Measurements from ENCODE around the gene JUNB.

DNA sequence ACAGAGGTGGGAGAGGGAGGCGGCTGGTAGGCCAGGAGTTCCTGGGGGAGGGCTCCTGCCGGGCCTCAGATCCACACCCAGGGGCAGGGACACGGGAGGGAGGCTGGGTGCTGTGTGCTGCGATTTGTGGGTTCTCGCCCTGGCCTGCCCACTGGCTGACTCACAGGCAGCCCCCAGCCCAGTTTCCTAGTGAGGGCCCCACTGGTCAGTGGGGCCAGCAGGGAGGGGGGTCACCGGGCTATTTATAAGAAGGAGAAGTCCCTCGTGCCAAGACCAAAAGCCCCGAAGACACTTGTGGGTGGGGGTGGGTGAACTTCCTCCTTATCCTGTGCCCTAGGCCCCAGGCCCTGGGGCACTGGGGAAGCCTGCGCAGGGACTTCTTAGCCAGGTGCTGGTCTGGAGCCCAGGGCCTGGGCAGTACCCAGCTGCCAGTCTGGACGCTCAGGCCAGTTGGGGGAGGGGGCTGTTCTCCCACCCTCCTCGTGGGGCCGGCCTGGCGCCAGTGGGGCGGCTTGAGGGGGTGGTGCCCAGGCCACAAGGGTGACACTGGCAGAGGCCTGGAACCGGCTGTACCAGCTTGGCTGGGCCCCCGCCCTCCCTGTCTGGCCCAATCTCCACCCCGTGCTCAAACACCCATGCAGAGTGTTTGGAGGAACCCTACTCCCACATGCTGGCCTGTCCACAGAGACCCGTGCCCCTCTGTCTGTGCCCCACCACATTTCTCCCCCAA is 5.0 kb upstream of the JUNB start:
- TF ChIP-seq CTCF (IDR thresholded peaks at IDR 0.05; ENCODE audit: low read length) = no peak
- no peak for TF ChIP-seq EZH2 (optimal IDR thresholded peaks at IDR 0.05; ENCODE audit: low read depth, low read length)
- TF ChIP-seq EZH2phosphoT487 (IDR thresholded peaks at IDR 0.05; ENCODE audit: low read length) = no peak
